ENCODE measurements around the gene ANK2. TPM values are rescaled to one million over a fixed set of nuclear protein-coding genes. Genes with fewer than 3 reads are reported as not detected.
"Not testable (repeated sequence)": the region's sequence is repeated elsewhere in the genome, so short reads cannot be mapped to it uniquely, and the experiment has no call there.

The ANK2 gene
- total RNA-seq, 1 donor from 2014 or later: 0.68 TPM

DNA sequence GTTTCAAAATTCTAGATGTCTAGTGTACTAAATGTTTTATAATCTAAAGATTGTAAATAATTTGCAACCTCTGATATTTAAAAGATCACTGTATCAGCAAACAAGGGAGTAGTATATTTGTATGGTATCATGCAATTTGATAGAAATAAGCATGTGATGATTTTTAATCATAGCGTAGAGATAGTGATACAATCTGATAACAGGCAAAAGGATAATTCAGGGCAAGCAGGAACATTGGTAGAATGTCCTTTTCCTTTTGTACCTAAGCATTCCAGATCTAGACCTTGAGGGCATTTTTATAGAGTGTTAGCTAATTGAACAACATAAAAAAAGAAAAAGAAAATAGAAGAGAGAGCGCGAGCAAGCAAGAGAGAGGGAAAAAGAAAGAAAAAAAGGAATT is 1.4 kb downstream of the ANK2 start:
- DNase-seq (ENCODE audit: low spot score) (no peak), ATAC-seq (no peak)

DNA sequence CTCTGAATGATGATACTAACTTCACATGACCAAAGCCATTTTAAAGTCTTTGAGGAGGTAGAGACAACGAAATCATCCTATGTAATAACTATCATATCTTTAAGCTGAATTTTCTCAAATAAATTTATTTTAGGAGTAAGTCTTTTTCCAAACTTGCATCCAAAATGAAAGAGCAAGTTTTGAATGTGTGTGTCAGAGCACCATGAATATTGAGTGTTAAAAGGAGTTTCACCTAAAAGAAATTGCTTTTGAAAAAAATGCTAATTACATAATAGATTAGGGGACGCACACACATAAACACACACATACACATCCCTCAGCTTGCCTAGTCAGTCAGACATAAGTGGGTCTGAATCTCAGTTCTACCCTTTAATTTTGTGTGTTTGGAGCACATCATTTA is 1.9 kb downstream of the ANK2 start:
- no peak for DNase-seq (ENCODE audit: low spot score)
- ATAC-seq: no peak

GRCh38 chr4:113052379-113052951 is 3.0 kb downstream of the ANK2 start:
- ATAC-seq: no peak
- DNase-seq (ENCODE audit: low spot score): no peak

DNA sequence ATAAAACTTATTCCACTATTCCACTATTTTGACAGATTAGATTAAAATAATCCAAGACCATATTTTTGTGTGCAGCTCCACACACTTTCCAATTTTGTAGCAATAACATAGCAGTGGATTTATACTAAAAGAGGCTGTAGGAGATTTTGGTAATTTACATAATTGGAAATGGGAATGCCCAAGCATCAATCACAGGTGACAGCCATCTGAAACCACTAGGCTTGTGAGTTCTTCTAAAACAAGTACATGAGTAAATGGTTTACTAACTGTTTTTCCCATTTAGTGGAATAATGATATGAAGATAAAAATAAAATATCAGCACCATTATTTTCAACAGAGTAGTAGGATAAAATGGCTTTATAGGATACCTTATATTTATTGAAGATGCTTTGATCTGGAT is 4.4 kb downstream of the ANK2 start:
- no peak for ATAC-seq

GRCh38 chr4:113056318-113056717 is 6.9 kb downstream of the ANK2 start:
- ATAC-seq (no peak), DNase-seq (ENCODE audit: low spot score) (no peak)

More for the DNA sequence above, 4.4 kb downstream of the ANK2 start:
- DNase-seq (ENCODE audit: low spot score): no peak

- ATAC-seq (no peak), DNase-seq (ENCODE audit: low spot score) (no peak)
Observed at GRCh38 chr4:113057891-113058290, 8.4 kb downstream of the ANK2 start.

- DNase-seq (ENCODE audit: low spot score) (no peak), ATAC-seq (no peak)
Observed at GRCh38 chr4:113059449-113060182, 10.2 kb downstream of the ANK2 start.

DNA sequence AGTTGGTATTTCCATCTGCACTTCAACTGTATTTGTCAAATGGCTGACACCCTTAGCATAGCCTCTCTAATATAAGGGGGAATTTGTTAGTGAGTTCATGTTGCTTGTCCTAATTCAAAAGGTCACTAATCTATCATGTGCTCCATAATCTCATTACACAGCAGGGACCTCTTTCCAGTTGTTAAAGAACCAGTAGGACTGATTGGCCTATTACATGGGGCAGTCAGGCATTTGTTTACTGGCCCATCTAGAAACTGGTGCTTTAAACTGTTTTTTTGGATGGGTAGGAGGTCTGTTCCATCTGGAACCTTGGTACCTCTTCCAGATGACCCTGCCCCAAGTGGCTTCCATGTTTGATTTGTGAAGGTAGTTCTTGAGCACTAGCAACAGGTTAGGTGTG is 11.4 kb downstream of the ANK2 start:
- DNase-seq (ENCODE audit: low spot score) (no peak), ATAC-seq (no peak)

DNA sequence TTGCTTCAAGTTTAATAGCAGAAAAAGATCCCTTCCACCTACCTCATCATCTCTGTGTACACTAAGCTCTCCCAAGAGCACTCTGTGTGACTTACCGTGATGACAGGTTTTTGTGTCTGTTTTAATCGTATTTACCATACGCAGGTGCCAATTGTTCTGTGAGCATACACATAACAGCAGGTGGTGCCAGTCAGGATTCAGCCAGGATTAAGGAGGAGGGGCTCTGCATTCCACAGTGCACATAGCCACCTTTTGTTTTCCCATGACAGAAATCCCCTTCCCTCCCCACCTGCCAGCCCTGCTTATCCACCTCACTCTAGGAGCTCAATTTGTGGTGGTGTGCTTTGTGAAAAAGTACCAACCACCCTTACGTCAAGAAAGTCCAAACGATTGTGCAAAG is 14.8 kb downstream of the ANK2 start:
- peak; percentile 6 for ATAC-seq
- DNase-seq (ENCODE audit: low spot score): no peak

- peak; percentile 49 for DNase-seq (ENCODE audit: low spot score)
- peak; percentile 45 for ATAC-seq
Observed at GRCh38 chr4:113065629-113066028, 16.2 kb downstream of the ANK2 start.

- not testable (repeated sequence) for DNase-seq (ENCODE audit: low spot score); ATAC-seq
Observed at GRCh38 chr4:113068771-113069170, 19.3 kb downstream of the ANK2 start.

DNA sequence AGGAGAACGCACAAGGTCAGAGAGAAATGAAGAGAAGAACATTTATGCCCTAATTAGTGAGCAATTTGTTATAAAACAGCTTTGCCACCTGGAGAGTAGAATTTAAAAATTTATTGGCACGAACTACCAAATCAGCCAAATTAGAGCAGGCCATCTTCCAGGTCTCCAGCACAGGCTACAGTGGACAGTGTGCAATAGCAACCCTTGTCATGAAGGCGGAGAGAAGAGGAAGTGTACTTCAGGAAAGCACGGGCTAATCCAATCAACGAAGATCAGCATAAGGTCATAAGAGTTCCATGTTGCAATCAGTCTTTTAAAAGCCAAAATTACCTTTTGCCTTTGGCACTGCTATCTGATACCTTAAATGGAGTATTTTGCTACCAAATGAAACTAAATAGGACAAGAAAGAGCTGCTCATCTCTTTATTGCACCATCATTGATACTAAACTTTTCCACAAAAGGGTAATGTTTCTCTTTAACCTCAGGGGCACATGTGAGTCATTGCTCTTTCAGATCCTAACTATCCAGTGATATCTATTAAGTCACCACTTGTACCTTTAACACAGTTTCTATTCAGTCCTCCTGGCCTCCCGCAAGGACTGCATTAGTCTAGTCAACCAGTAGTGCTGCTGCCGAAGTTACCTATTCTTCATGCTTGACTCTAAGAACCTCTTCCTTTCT is 19.9 kb downstream of the ANK2 start:
- peak; percentile 90 for ATAC-seq
- DNase-seq (ENCODE audit: low spot score): peak; percentile 78

- no peak for ATAC-seq
- no peak for DNase-seq (ENCODE audit: low spot score)
Observed at GRCh38 chr4:113070755-113071154, 21.3 kb downstream of the ANK2 start.

DNA sequence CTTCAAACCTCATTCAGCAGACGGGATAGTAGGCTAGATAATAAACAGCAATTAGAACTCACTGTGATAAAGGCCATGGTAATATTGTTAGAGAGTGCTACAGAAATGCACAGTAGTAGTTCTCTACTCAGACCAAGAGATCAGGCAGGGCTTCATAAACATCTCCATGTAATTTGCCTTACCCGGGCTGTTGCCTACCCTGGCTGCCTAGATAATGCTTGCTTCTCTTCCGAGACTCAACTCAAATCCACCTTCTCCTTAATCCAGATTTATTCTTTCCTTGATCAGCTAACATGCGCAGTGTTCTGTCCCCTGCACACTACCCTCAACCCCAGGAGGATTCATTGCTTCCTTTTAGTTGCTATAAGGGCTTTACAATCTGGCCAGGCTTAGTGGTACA is 21.8 kb downstream of the ANK2 start:
- DNase-seq (ENCODE audit: low spot score) (no peak), ATAC-seq (no peak)

GRCh38 chr4:113071805-113072204 is 22.4 kb downstream of the ANK2 start:
- DNase-seq (ENCODE audit: low spot score): no peak
- ATAC-seq: no peak

DNA sequence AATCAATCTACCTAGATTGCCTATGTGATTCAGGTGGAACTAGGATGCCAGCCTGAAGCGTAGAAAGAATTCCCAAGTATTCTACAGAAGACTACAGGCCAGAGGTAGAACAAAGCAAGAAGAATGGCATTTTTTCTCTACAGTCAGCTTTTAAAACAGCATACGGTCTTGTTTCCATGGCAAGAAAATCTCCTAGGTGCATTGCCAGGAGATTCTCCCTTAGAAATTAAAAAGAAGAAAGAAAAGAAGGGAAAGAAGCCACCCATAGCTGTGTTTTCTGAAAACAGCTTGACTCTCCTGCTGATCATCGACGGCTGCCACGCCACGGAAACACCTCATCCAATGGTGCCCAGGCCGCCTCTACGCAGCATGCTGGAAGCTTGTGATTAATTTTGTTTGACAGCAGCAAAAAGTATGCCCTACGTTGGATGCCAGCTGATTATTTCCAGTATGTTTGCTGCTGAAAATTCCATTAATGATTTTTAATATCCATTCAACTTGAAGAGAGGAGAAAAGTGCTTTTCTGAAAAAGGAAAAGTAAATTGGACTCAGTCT is 24.1 kb downstream of the ANK2 start:
- no peak for ATAC-seq
- no peak for DNase-seq (ENCODE audit: low spot score)

DNA sequence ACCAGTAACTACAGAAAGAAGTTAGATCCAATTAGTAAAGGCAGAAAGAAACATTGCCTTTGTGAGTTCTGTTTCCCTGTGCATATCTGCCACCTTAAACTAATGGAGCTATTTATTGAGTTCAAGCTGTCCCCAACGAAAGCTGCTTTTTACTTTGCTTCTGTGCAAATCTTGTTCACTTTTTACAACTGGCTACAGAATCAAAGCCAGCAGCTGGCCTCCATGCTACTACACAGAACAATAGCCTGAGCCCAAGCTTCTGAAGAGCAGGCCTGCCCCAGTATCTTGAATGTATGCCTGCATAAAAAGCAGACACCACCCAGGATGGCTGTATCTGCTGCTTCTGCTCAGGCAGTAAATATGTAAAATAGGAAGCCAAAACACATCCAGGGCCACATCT is 28.1 kb downstream of the ANK2 start:
- ATAC-seq (no peak), DNase-seq (ENCODE audit: low spot score) (no peak)

GRCh38 chr4:113078066-113078465 is 28.6 kb downstream of the ANK2 start:
- ATAC-seq (no peak), DNase-seq (ENCODE audit: low spot score) (no peak)

DNA sequence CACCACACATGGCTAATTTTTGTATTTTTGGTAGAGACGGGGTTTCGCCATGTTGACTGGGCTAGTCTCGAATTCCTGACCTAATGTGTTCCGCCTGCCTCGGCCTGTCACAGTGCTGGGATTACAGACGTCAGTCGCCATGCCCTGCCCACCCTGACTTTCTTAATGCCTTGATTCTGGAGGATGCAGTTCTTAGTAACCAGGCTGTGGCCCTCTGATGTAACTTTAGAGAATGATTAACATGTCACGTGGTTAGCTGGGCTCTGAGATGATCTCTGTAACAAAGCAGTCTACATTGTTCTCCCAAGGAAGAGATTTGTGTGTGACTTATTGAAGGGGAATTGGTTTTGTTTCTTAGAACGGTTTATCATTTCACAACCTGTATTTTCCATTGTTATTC is 30.6 kb downstream of the ANK2 start:
- peak; percentile 86 for ATAC-seq

GRCh38 chr4:113080624-113081023 is 31.2 kb downstream of the ANK2 start:
- no peak for DNase-seq (ENCODE audit: low spot score)

More for the DNA sequence above, 30.6 kb downstream of the ANK2 start:
- DNase-seq (ENCODE audit: low spot score): peak; percentile 47

DNA sequence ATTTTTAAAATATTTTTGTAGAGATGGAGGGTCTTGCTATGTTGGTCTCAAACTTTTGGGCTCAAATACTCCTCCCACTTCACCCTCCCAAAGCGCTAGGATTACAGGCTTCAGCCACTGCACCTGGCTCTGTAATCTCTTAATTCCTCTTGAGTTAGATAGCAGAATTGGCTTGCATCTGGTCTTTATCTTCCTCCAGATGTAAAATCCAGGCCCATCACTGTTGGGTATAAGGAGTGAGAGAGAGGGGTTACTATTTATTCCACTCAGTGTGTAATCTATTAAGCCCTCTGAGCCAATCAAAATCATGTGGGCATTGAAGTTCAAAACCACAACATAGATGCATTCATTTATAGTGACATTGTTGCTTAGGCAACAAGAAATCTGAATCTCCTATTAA is 33.9 kb downstream of the ANK2 start:
- DNase-seq (ENCODE audit: low spot score) (no peak), ATAC-seq (no peak)

More at GRCh38 chr4:113080624-113081023, 31.2 kb downstream of the ANK2 start:
- peak; percentile 71 for ATAC-seq

- no peak for DNase-seq (ENCODE audit: low spot score)
- peak; percentile 68 for ATAC-seq
Observed at GRCh38 chr4:113086172-113086695, 36.8 kb downstream of the ANK2 start.
